ENCODE results near the gene SS18L1.
A peak's percentile ranks its signal among the peaks of the same experiment; 100 is the strongest.

The SS18L1 gene

GRCh38 chr20:62120365-62120762 is 23.2 kb upstream of the SS18L1 start:
- no peak for DNase-seq (ENCODE audit: low read depth)

- no peak for DNase-seq (ENCODE audit: low read depth)
These were observed 22.4 kb upstream of the SS18L1 start for GRCh38 chr20:62120990-62121775.

- peak; percentile 99 for DNase-seq (ENCODE audit: low read depth)
These were observed 21.6 kb upstream of the SS18L1 start, which contains the start of gene LSM14B for GRCh38 chr20:62121776-62122653. LSM14B (plus strand) TSS chr20:62122475; CDS start chr20:62122667, 192 bp downstream.

GRCh38 chr20:62122654-62123449 is 20.7 kb upstream of the SS18L1 start:
- DNase-seq (ENCODE audit: low read depth) = peak; percentile 41

GRCh38 chr20:62123450-62124118 is 20.0 kb upstream of the SS18L1 start:
- DNase-seq (ENCODE audit: low read depth) = no peak

GRCh38 chr20:62126141-62126540 is 17.4 kb upstream of the SS18L1 start:
- DNase-seq (ENCODE audit: low read depth) = no peak

GRCh38 chr20:62127799-62128198 is 15.8 kb upstream of the SS18L1 start:
- no peak for DNase-seq (ENCODE audit: low read depth)

GRCh38 chr20:62128502-62128901 is 15.1 kb upstream of the SS18L1 start:
- no peak for DNase-seq (ENCODE audit: low read depth)

GRCh38 chr20:62129731-62130531 is 13.6 kb upstream of the SS18L1 start:
- DNase-seq (ENCODE audit: low read depth) = no peak

GRCh38 chr20:62131560-62132320 is 11.8 kb upstream of the SS18L1 start:
- DNase-seq (ENCODE audit: low read depth) = no peak

- no peak for DNase-seq (ENCODE audit: low read depth)
These were observed 11.1 kb upstream of the SS18L1 start for GRCh38 chr20:62132421-62132820.

GRCh38 chr20:62133051-62133845 is 10.3 kb upstream of the SS18L1 start:
- DNase-seq (ENCODE audit: low read depth) = no peak

- no peak for DNase-seq (ENCODE audit: low read depth)
These were observed 9.7 kb upstream of the SS18L1 start for GRCh38 chr20:62133864-62134263.

- DNase-seq (ENCODE audit: low read depth) = no peak
These were observed 8.8 kb upstream of the SS18L1 start for GRCh38 chr20:62134735-62135231.

- no peak for DNase-seq (ENCODE audit: low read depth)
These were observed 7.8 kb upstream of the SS18L1 start for GRCh38 chr20:62135573-62136266.

- DNase-seq (ENCODE audit: low read depth) = peak; percentile 51
These were observed 7.1 kb upstream of the SS18L1 start for GRCh38 chr20:62136283-62137091.

- DNase-seq (ENCODE audit: low read depth) = no peak
These were observed 6.5 kb upstream of the SS18L1 start for GRCh38 chr20:62137092-62137384.

All from activated T-cell treated with anti-CD3 and anti-CD28 coated beads for 48 hours (primary cell).